ENCODE results near the gene BAIAP2L1.

The BAIAP2L1 gene

DNA sequence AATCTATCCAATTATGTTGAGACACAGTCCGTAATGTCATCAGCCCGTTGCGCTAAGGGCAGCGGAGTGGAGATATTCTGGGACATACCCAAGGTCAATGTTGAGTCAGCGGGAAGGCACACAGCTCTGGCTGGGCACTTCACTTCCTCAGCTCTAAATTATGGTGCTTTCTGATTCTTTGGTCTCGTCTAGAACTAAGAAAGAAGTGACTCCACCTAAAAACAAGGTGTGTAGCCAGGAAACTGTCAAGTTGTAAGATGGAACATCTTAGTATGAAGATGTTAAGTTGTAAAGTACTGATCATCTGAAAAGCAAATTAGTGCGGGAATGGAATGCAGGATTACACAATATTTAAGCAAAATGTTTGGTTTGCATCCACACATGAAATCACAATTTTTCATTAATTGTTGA, 43.1 kb downstream of the BAIAP2L1 start:
- no peak for DNase-seq

- no peak for DNase-seq
These were observed 45.7 kb downstream of the BAIAP2L1 start for GRCh38 chr7:98355250-98355538.

GRCh38 chr7:98354511-98355249, 46.2 kb downstream of the BAIAP2L1 start:
- DNase-seq = no peak

DNA sequence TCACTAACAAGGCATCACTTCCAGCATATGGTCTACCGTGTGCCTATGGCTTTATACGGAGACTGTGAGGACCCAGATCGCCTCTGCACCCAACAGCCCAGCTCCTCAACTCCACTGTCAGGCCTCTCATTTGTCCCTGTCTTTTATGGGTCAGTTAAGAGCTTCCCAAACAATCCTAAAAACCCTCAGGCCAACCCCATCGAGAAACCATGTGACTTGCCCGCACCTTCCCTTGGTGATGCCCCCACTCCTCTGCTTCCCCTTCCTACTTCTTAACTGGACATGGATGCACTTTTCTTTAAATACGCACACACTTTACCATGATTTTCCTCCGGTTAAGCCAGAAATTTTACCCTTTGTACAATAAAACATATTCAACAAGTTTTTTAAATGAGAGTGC, 46.8 kb downstream of the BAIAP2L1 start:
- DNase-seq = no peak

DNA sequence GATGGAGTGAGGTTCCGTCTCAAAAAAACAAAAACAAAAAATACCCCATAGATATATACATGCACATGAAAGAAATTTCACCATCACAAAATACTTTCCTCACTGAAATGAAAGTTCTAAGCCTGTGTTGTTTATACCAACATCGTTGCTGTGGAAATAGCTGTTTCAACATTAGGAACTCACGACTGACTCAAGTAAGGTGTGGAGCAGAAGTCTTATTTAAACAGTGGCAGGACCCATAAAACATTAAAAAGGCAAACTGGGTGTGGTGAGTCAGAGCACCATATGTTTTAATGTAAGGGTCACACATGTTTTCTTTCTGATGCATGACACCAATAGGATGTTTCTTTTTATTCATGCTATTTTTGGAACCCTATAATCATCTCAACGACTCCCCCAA, 48.3 kb downstream of the BAIAP2L1 start:
- DNase-seq = no peak

DNA sequence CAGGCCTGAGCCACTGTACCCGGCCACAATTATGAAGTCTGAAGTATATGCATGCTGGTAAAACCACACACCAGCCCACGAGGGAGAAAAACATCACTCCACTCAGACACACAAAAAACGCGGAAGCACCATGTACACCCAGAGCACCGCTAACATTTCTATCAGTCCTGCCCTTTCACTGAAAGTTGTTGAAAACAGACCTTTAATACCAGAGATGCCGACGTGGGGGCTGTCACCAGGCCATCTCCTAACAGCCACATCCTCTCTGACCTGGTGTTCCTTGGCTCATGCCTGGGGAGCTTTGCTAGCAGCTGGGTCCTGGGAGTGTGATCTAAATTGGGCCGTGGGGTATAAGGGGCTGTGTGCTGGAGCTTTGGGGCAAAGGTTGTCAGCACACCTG, 49.8 kb downstream of the BAIAP2L1 start:
- no peak for DNase-seq

- DNase-seq = no peak
These were observed 52.0 kb downstream of the BAIAP2L1 start for GRCh38 chr7:98348726-98349474.

GRCh38 chr7:98346515-98347069, 54.3 kb downstream of the BAIAP2L1 start:
- no peak for DNase-seq

- no peak for DNase-seq
These were observed 59.8 kb downstream of the BAIAP2L1 start for GRCh38 chr7:98341106-98341505.

GRCh38 chr7:98339043-98339442, 61.8 kb downstream of the BAIAP2L1 start:
- DNase-seq = no peak

GRCh38 chr7:98338441-98338840, 62.4 kb downstream of the BAIAP2L1 start:
- DNase-seq = no peak

- no peak for DNase-seq
These were observed 65.4 kb downstream of the BAIAP2L1 start for GRCh38 chr7:98335411-98335977.

DNA sequence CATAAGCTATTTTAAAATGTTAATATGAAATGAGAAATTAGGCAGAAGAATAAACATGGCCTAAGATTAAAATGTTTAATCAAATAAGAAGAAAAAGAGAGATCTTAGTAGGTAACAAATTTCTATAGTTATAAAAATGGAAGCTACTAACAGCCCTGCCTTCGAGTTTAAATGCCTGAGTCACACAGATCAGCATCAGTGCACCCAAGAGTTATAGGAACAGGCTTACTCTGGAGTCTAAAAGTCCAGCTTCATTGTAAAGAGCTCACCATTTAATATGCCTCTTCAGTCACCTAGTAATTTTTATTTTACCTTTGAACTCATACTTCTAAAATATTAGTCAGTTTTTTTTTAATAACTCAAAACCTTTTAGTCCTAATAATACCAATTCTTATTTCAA, 66.8 kb downstream of the BAIAP2L1 start:
- no peak for DNase-seq

DNA sequence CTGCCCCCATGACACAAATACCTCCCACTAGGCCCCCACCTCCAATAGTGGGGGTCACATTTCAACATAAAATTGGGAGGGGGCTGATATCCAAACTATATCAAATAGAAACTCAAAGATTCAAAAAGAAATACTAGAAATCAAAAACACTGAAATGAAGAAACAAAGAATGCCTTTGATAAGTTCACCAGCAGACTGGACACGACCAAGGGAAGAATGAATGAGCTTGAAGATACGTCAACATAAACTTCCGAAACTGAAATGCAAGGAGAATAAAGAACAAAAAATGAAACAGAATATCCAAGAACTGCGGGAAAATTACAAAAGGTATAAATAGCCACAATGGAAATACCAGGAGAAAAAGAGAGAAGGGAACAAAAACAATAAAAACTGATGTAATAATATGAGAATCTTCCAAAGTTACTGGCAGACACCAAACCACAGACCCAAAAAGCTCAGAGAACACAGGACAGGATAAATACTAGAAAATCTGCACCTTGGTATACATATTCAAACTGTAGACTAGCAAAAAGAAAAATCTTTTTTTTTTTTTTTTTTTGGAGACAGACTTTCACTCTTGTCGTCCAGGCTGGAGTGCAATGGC, 69.9 kb downstream of the BAIAP2L1 start:
- DNase-seq = no peak

DNA sequence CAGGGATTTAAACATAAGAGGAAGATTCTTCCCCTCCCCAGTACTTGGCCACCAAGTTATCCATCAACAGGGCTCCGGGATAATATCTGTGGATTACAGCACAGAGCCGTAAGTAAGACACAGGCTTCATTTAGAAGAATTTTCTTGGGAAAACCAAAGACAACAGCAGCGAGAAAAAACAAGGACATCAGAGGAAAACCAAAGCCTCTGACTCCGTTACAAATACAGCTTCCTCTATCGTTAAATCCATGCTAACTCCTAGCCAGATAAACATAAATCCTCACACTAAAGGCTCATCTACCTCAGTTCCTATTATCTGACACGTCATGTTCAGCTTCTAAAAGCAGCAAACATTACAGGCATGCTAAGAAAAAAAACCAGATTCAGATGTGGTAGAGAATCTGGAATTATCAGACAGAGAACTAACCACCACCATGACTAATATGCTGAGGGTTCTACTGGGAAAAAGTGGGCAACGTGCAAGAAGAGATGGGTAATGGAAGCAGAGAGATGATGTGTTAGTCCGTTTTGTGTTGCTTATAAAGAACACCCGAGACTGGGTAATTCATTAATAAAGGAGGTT, 71.0 kb downstream of the BAIAP2L1 start:
- DNase-seq = no peak

DNA sequence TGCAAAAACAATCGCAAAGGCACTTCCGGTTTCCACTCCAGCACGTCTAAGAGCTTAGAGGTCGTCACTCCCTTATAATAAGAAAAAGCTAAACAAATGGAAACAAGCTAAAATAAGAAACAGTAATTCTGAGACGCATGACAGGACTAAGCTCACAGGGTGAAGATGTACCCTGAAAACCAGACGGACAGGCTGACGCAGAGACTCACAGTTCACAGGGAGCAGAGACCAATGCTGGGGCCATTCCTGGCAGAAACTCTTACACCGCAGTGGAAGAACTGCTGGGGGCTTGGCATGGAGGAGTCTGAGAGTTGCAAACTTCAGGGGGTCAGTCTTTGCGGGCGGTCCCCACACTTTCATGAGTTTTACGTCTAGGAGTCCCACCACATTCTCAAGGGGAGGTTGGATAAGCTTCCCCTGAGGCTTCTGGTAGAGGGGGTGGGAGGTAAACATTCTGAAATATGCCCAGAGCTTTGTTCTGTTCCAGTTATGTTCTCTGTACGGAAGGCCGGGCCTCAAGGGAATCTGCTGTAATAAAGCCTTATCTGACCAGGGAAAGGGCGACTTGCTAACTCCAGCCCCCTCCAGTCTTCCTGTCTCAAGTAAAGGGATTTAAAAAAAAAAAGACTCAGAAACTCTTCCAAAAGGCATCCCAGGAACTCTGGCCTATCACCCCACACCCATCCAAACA, 71.6 kb downstream of the BAIAP2L1 start:
- no peak for DNase-seq

DNA sequence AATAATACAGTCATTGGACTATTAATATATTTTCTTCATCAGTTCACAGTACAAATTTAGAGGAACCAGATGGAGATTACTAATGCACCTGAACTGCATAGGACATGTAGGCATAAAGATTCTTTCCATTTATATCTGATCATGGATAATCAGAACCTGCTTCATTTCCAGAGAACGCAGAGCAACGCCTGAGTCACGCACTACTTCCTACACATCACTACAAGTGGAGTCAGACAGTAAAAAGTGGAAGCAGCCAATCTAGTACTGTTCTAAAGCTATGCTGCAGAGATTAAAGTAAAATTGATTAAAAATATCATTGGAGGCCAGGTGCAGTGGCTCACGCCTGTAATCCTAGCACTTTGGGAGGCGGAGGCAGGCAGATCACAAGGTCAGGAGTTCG, 76.1 kb downstream of the BAIAP2L1 start:
- no peak for DNase-seq

- DNase-seq = no peak
These were observed 77.1 kb downstream of the BAIAP2L1 start for GRCh38 chr7:98323597-98324322.

- DNase-seq = no peak
These were observed 78.3 kb downstream of the BAIAP2L1 start for GRCh38 chr7:98322331-98323270.

DNA sequence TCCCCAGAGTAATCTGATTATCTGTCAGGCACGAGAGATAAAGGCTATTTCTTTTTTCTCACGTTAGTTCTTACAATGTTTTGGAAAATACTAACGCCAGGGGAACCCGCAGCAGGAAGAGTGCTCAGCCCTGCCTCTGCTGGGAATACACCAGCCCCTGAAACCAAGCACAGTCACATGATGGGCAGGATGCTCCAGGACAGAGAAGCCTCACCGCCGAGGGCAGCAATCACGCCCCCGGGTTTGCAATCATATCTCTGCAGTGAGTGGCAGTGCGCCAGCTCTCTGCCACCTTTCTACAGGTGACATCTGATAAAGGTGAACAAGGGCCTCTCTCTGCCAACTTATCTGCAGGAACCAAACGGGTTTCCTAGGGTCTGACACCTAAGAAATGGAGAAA, 79.6 kb downstream of the BAIAP2L1 start:
- no peak for DNase-seq

DNA sequence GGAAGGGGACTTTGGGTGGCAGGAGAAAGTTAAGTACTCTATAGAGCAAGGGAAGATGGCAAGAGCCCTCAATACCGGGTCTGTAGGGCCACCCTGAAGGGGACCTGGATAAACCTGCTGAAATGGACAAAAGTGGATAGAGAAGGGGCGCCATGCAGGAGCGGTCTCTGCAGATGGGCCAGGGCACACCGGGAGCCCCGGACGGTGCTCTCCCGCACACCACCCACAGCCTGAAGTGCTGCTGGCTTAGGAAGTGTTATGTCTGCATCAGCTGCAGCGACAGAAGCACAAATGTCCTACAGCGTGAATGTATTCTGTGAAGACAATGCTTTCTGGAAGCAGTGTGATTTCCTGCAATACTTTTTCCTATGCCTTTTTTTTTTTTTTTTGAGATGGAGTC, 81.7 kb downstream of the BAIAP2L1 start:
- DNase-seq = no peak

All from bone marrow (tissue), 2 donors.